ENCODE data around the gene AK2.
"Not testable (repeated sequence)": the region's sequence is repeated elsewhere in the genome, so short reads cannot be mapped to it uniquely, and the experiment has no call there.

DNA sequence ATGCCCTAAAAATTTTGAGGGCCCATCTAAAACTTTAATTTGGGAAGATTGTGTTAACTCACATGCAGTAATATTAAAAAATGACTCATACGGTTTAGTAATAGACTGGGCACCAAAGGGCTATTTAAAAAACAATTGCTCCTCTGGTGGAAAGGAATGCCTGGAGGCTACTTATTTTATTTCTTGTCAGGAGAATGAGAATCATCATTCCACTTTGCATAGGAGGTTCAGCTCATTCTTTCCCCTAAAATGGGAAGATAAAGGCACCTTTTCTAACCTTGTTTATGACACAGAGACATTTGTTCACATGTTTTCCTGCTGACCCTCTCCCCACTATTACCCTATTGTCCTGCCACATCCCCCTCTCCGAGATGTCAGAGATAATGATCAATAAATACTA lies 31.4 kb upstream of the AK2 start:
- TF ChIP-seq ARNT (IDR thresholded peaks at IDR 0.05); FOXK2 (IDR thresholded peaks at IDR 0.05); HDGF (IDR thresholded peaks at IDR 0.05; ENCODE audit: borderline replicate concordance); PKNOX1 (IDR thresholded peaks at IDR 0.05); FOXM1 (IDR thresholded peaks at IDR 0.05; ENCODE audit: borderline replicate concordance); FOXA1 (IDR thresholded peaks at IDR 0.05); BHLHE40 (IDR thresholded peaks at IDR 0.05; ENCODE audit: borderline replicate concordance); SP1 (IDR thresholded peaks at IDR 0.05); SUZ12 (IDR thresholded peaks at IDR 0.05): not testable (repeated sequence)
